Activated CD4-positive, alpha-beta memory T cell treated with anti-CD3 and anti-CD28 coated beads, Interleukin-2, amount 10 ng/mL, durations not matched to agents 7 days and 5 days (primary cell): Measurements from ENCODE around the gene RSBN1. TPM values are rescaled to one million over a fixed set of nuclear protein-coding genes. Genes with fewer than 3 reads are reported as not detected.
"Not testable (repeated sequence)": the region's sequence is repeated elsewhere in the genome, so short reads cannot be mapped to it uniquely, and the experiment has no call there.

Source experiments
- CTCF ChIA-PET: fragments of 350-600 bp; sonication (Branson Sonifier 250); formaldehyde crosslinking; loops from one replicate; lab custom pipeline; 2021; ENCODE audit warnings: antibody characterized with exemption, inconsistent platforms; lab: Charles Lee
- POLR2A ChIA-PET: fragments of 350-600 bp; sonication (Branson Sonifier 250); formaldehyde crosslinking; loops from one replicate; lab custom pipeline; 2021; ENCODE audit warnings: antibody characterized with exemption; lab: Charles Lee
- DNase-seq: peaks from one replicate; pipeline ENCODE4 v3.0.0-alpha.2; 2020
- H3K27ac Mint-ChIP-seq: one replicate; pipeline ENCODE4 v1.8.0; 2021; ENCODE audit warnings: mild to moderate bottlenecking, mixed read lengths
- H3K27me3 Mint-ChIP-seq: one replicate; pipeline ENCODE4 v1.8.0; 2021; ENCODE audit warnings: mixed read lengths
- H3K36me3 Mint-ChIP-seq: one replicate; pipeline ENCODE4 v1.8.0; 2021; ENCODE audit warnings: low read depth, mixed read lengths
- H3K4me1 Mint-ChIP-seq: one replicate; pipeline ENCODE4 v1.8.0; 2021; ENCODE audit warnings: mixed read lengths
- H3K4me3 Mint-ChIP-seq: one replicate; pipeline ENCODE4 v1.8.0; 2021; ENCODE audit warnings: mild to moderate bottlenecking, mixed read lengths
- H3K9me3 Mint-ChIP-seq: one replicate; pipeline ENCODE4 v1.8.0; 2021; ENCODE audit warnings: mixed read lengths
- total RNA-seq, 2 experiments: library from RNA; stranded (reverse); gene quantifications; one replicate each; pipeline ENCODE4 v1.2.3, GENCODE V29; 2021

RSBN1 gene
- total RNA-seq, 2 experiments from 2014 or later: 27.9 to 32.1 TPM

DNA sequence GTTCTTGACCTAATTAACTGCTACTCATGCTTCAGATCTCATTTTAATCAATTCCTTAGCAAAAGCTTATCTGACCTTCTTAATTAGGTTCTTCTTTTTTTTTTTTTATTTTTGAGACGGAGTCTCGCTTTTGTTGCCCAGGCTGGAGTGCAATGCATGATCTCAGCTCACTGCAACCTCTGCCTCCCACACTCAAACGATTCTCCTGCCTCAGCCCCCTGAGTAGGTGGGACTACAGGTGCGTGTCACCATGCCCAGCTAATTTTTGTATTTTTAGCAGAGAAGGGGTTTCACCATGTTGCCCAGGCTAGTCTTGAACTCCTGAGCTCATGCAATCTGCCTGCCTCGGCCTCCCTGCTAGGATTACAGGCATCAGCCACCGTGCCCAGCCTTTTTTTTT, 58.9 kb downstream of the RSBN1 start:
- POLR2A ChIA-PET, H3K27ac Mint-ChIP-seq, H3K9me3 Mint-ChIP-seq, DNase-seq, H3K4me3 Mint-ChIP-seq, H3K27me3 Mint-ChIP-seq: not testable (repeated sequence)
- peaks cover 35% of the 10 kb centered on the region for H3K4me1 Mint-ChIP-seq
- peaks cover 53% of the 10 kb centered on the region for H3K36me3 Mint-ChIP-seq
- CTCF ChIA-PET: interaction anchor here (0.7 kb wide), 1 partner anchor 208 kb away, joined by 3 read pairs; no protein-coding TSS in a partner anchor

DNA sequence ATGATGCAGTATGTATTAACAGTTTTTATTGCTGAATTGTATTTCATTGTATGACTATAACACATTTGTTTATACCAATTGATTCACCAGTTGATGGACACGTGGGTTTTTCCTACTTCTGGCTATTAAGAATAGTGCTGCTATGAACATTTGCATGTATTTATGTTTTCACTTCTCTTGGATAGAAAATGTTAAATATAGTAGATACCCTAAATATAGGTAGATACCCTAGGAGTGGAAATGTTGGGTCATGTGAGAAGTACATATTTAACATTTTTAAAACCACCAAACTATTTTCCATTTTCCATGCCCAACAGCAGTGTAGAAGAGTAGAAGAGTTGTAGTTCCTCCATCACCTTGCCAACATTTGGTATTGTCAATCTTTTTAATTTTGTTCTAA, 60.8 kb downstream of the RSBN1 start:
- H3K27me3 Mint-ChIP-seq: no peaks in the 10 kb centered on the region
- no peak overlapping the region for H3K27ac Mint-ChIP-seq

DNA sequence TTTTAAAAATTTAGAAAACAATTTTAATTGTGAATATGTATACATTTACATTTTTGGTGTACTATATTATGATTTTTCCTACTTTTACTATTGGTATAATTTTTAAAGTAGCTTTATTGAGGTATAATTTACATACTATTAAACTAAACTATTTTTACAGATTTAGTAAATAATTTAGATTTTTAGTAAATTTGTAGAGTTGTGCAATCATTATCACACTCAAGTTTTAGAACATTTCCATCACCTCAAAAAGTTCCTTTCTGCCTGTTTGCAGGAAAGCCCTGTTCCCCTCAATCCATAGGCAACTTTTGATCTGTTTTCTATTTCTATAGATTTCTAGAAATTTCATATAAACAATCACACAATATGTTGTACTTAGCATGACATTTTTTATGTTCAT, 61.2 kb downstream of the RSBN1 start:
- Mint-ChIP-seq H3K4me1 (peaks cover 20% of the 10 kb centered on the region), H3K36me3 (peaks cover 52% of the 10 kb centered on the region), H3K27me3 (no peaks in the 10 kb centered on the region), H3K9me3 (no peaks in the 10 kb centered on the region), H3K27ac (no peak overlapping the region), H3K4me3 (no peak overlapping the region)
- no peak for DNase-seq
- ChIA-PET CTCF (no interaction called here), POLR2A (no interaction called here)

More for the DNA sequence above, 60.8 kb downstream of the RSBN1 start:
- H3K4me1 Mint-ChIP-seq: peaks cover 24% of the 10 kb centered on the region
- H3K9me3 Mint-ChIP-seq: no peaks in the 10 kb centered on the region
- DNase-seq: no peak
- H3K36me3 Mint-ChIP-seq: peaks cover 56% of the 10 kb centered on the region
- no peak overlapping the region for H3K4me3 Mint-ChIP-seq
- ChIA-PET CTCF (no interaction called here), POLR2A (no interaction called here)

DNA sequence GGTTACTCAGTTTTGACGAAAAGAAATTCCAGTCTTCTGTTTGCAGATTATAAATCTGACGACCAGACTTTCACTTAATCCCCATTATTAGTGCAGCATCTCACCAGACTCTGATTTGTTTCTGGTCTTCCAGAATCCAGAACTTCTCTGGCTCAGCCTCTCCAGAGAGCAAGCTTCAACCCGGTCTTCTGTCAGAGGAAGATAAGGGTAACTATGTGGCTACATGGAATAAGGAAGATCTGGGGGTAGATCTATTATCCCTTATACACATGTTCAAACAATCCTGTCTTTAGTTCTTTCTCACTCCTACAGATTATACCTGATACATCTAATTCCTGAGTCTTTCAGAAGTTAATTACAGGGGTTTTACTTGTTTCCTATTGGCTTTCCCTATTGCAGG, 62.9 kb downstream of the RSBN1 start:
- Mint-ChIP-seq H3K4me1 (peaks cover 18% of the 10 kb centered on the region), H3K27me3 (no peaks in the 10 kb centered on the region), H3K36me3 (peaks cover 44% of the 10 kb centered on the region), H3K27ac (no peak overlapping the region), H3K4me3 (no peak overlapping the region), H3K9me3 (no peaks in the 10 kb centered on the region)
- ChIA-PET POLR2A (interaction anchor here (2.0 kb wide), 1 partner anchor 10 kb away, joined by 7 read pairs; the partner anchor contains the start of gene PHTF1), CTCF (no interaction called here)
- DNase-seq: no peak

DNA sequence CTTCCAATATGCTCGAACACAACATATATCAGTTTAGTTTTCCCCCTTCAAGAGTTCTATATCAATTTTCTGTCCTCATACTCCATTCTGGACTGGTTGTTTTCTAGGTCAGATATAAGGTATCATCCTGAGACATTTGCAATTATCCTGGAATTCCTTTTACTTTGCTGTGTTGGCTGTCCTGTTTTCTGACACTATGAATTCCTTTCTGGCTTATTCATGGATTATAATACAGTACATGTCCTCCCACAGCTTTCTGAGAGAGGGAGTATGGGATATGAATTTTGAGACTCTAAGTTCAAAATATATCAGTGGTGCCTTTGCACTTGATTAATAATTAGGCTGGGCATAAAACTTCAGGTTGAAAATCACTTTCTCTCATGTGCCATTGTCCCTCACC, 64.9 kb downstream of the RSBN1 start:
- Mint-ChIP-seq H3K4me3 (no peak overlapping the region), H3K36me3 (peaks cover 37% of the 10 kb centered on the region), H3K27ac (no peak overlapping the region), H3K27me3 (no peaks in the 10 kb centered on the region), H3K9me3 (no peaks in the 10 kb centered on the region), H3K4me1 (peaks cover 26% of the 10 kb centered on the region)
- POLR2A ChIA-PET: interaction anchor here (1.3 kb wide), 1 partner anchor 12 kb away, joined by 3 read pairs; no protein-coding TSS in a partner anchor
- CTCF ChIA-PET: interaction anchor here (0.6 kb wide), 1 partner anchor 158 kb away, joined by 3 read pairs; no protein-coding TSS in a partner anchor
- DNase-seq: no peak

DNA sequence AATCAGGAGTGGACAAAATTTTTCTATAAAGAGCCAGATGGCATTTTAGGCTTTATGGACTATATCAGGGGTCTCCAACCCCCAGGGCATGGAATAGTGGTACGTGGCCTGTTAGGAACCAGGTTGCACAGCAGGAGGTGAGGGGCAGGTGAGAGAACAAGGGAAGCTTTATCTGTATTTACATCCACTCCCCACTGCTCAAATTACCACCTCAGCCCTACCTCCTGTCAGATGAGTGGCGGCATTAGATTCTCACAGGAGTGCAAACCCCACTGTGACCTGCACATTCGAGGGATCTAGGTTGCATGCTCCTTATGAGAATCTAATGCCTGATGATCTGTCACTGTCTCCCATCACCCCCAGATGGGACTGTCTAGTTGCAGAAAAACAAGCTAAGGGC, 66.9 kb downstream of the RSBN1 start:
- Mint-ChIP-seq H3K4me3 (no peak overlapping the region), H3K27ac (no peak overlapping the region), H3K27me3 (no peaks in the 10 kb centered on the region), H3K9me3 (no peaks in the 10 kb centered on the region), H3K4me1 (peaks cover 28% of the 10 kb centered on the region), H3K36me3 (peaks cover 44% of the 10 kb centered on the region)
- ChIA-PET POLR2A (no interaction called here), CTCF (no interaction called here)
- DNase-seq: no peak

DNA sequence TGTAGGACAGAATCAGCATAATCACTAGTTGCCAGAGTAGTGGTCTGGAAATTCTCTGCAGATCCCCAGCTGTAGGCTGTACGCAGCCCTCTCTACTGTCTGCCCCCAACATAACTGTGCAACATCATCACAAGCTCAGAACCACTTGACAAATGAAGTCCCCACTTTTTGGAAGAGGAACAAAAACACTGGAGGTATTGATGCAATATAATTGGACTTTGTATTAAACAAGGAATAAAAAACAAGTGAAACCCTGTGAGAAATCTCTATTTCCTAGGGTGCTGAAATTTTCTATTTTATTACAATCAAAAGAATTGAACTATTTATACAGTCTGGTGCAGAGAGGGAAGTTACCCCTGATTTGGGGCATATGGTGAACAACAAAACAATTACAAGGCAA, 68.2 kb downstream of the RSBN1 start:
- Mint-ChIP-seq H3K9me3 (no peaks in the 10 kb centered on the region), H3K27me3 (no peaks in the 10 kb centered on the region), H3K4me3 (no peak overlapping the region), H3K27ac (no peak overlapping the region), H3K36me3 (peaks cover 44% of the 10 kb centered on the region), H3K4me1 (peaks cover 24% of the 10 kb centered on the region)
- DNase-seq: no peak
- CTCF ChIA-PET: interaction anchor here (0.5 to 1.1 kb wide), 2 partner anchors 14 to 16 kb away, joined by 3 read pairs; partner anchors contain the start of gene PHTF1
- POLR2A ChIA-PET: interaction anchor here (2.1 kb wide), 1 partner anchor 15 kb away, joined by 8 read pairs; the partner anchor contains the start of gene PHTF1

DNA sequence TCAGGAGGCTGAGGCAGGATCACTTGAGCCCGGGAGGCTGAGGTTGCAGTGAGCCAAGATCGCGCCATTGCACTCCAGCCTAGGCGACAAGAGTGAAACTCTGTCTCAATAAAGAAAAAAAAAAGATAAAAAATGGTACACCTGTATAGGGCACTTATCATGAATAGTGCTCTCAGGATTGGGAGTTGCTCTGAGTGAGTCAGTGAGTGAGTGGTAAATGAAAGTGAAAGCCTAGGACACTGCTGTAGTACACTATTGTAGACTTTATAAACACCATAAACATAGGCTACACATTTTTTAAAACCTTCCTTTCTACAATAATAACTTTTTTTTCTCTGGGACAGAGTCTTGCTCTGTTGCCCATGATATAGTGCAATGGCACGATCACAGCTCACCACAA, 69.8 kb downstream of the RSBN1 start:
- Mint-ChIP-seq H3K4me1 (peaks cover 24% of the 10 kb centered on the region), H3K27me3 (no peaks in the 10 kb centered on the region), H3K4me3 (no peak overlapping the region), H3K36me3 (peaks cover 46% of the 10 kb centered on the region), H3K9me3 (no peaks in the 10 kb centered on the region), H3K27ac (peak overlapping the region; percentile 45)
- POLR2A ChIA-PET: interaction anchor here (0.7 to 2.1 kb wide), 3 partner anchors 16 to 21 kb away, joined by 3 to 8 read pairs (median 4); partner anchors contain the start of gene PHTF1
- CTCF ChIA-PET: interaction anchor here (1.1 kb wide), 1 partner anchor 16 kb away, joined by 3 read pairs; no protein-coding TSS in a partner anchor
- DNase-seq: no peak

DNA sequence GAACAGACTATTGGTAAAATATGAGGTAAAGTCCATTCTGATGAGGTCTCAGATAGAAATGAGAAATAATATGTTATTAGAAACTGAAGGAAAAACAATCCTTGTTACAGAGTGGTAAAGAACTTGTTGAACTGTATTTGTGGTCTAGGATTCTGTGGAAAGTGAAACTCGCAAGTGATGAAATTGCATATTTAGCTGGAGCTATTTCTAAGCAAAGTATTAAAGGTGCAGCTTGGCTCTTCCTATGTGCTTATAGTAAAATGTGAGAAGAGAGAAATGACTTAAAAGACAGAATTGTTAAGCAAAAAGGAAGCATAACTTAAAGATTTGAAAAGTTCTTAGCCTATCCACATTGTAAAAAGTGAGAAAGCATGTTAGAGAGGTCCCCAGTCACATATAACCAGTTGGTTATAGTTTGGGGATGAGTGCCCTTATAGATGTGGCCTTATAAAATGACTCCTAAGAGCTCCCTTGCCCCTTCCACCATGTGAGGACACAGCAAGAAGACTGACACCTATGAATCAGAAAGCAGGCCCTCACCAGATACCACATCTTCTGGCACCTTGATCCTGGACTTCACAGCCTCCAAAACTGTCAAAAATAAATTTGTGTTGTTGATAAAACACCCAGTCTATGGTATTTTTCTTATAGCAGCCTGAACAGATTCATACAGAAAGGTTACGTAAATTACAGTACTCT, 77.8 kb downstream of the RSBN1 start:
- peaks cover 17% of the 10 kb centered on the region for H3K4me1 Mint-ChIP-seq
- no peak for DNase-seq
- peak overlapping the region; percentile 65 for H3K27ac Mint-ChIP-seq
- no peaks in the 10 kb centered on the region for H3K9me3 Mint-ChIP-seq
- H3K36me3 Mint-ChIP-seq: peaks cover 50% of the 10 kb centered on the region
- H3K27me3 Mint-ChIP-seq: no peaks in the 10 kb centered on the region
- CTCF ChIA-PET: no interaction called here
- no peak overlapping the region for H3K4me3 Mint-ChIP-seq
- POLR2A ChIA-PET: interaction anchor here (1.0 to 2.0 kb wide), 4 partner anchors 25 to 195 kb away, joined by 3 to 10 read pairs (median 4); partner anchors contain the start of genes HIPK1, PHTF1 and RSBN1

DNA sequence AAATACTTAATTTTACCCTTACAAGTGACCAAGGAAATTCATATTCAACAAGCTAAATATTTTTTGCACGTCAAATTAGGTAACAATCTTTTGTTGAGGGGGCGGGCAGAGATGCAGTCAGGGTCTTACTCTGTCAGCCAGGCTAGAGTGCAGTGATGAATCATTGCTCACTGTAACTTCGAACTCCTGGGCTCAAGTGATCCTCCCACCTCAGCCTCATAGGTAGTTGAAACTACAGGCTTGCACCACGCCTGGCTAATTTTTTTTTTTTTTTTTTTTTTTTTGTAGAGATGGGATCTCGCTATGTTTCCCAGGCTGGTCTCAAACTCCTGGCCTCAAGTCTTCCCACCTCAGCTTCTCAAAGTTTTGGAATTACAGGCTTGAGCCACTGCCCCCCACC, 79.5 kb downstream of the RSBN1 start:
- POLR2A ChIA-PET: interaction anchor here (2.0 kb wide), 1 partner anchor 27 kb away, joined by 6 read pairs; the partner anchor contains the start of gene PHTF1
- no peak for DNase-seq
- peaks cover 55% of the 10 kb centered on the region for H3K36me3 Mint-ChIP-seq

DNA sequence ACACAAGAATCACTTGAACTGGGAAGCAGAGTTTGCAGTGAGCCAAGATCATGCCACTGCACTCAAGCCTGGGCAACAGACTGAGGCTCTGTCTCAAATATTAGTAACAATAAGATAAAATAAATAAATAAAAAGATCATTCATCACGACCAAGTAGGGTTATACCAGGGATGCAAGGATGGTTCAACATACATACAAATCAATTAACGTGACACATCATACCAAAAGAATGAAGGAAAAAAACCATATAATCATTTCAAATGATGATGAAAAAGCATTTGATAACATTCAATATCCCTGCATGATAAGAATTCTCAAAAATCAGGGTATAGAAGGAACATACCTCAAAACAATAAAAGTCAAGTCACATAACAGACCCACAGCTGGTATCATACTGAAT, 91.3 kb downstream of the RSBN1 start:
- Mint-ChIP-seq H3K9me3 (peaks cover 32% of the 10 kb centered on the region), H3K4me3 (no peak overlapping the region), H3K4me1 (no peaks in the 10 kb centered on the region), H3K36me3 (peaks cover 77% of the 10 kb centered on the region), H3K27me3 (no peaks in the 10 kb centered on the region), H3K27ac (no peak overlapping the region)
- CTCF ChIA-PET: no interaction called here
- POLR2A ChIA-PET: no interaction called here
- no peak for DNase-seq

More for the DNA sequence above, 79.5 kb downstream of the RSBN1 start:
- CTCF ChIA-PET: interaction anchor here (0.6 kb wide), 1 partner anchor 565 kb away, joined by 3 read pairs; no protein-coding TSS in a partner anchor
- H3K27ac Mint-ChIP-seq: no peak overlapping the region
- peaks cover 17% of the 10 kb centered on the region for H3K4me1 Mint-ChIP-seq
- H3K4me3 Mint-ChIP-seq: no peak overlapping the region
- H3K27me3 Mint-ChIP-seq: no peaks in the 10 kb centered on the region
- no peaks in the 10 kb centered on the region for H3K9me3 Mint-ChIP-seq

DNA sequence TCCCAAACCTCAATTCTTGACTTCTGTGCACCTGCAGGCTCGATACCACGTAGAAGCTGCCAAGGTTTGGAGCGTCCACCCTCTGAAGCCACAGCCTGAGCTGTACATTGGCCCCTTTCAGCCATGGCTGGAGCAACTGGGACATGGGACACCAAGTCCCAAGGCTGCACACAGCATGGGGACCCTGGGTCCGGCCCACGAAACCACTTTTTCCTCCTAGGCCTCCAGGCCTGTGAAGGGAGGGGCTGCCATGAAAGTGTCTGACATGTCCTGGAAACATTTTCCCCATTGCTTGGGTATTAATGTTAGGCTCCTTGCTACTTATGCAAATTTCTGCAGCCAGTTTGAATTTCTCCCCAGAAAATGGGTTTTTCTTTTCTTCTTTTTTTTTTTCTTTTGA, 93.7 kb downstream of the RSBN1 start:
- POLR2A ChIA-PET, H3K4me3 Mint-ChIP-seq, DNase-seq, H3K27me3 Mint-ChIP-seq, CTCF ChIA-PET, H3K4me1 Mint-ChIP-seq, H3K27ac Mint-ChIP-seq: not testable (repeated sequence)
- Mint-ChIP-seq H3K9me3 (peaks cover 32% of the 10 kb centered on the region), H3K36me3 (peaks cover 81% of the 10 kb centered on the region)

DNA sequence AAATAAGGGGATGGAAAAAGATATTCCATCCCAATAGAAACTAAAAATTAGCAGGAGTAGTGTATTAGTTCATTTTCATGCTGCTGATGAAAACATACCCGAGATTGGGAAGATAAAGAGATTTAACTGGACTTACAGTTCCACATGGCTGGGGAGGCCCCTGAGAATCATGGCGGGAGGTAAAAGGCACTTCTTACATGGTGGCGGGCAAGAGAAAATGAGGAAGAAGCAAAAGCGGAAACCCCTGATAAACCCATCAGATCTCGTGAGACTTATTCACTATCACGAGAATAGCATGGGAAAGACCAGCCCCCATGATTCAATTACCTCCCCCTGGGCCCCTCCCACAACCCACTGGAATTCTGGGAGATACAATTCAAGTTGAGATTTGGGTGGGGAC, 94.8 kb downstream of the RSBN1 start:
- H3K9me3 Mint-ChIP-seq: peaks cover 32% of the 10 kb centered on the region
- POLR2A ChIA-PET, H3K4me1 Mint-ChIP-seq, H3K27ac Mint-ChIP-seq, H3K4me3 Mint-ChIP-seq, H3K27me3 Mint-ChIP-seq, DNase-seq: not testable (repeated sequence)
- CTCF ChIA-PET: interaction anchor here (0.6 kb wide), 1 partner anchor 41 kb away, joined by 3 read pairs; no protein-coding TSS in a partner anchor
- H3K36me3 Mint-ChIP-seq: peaks cover 76% of the 10 kb centered on the region
